Activated CD4-positive, alpha-beta T cell treated with anti-CD3 and anti-CD28 coated beads, Interleukin-2, amount 50 U/mL, for 16 hours (primary cell): ENCODE results near the gene SULT4A1.
"Not testable (repeated sequence)": the region's sequence is repeated elsewhere in the genome, so short reads cannot be mapped to it uniquely, and the experiment has no call there.

ENCODE experiments used
- DNase-seq: peaks from one replicate; pipeline ENCODE4 v3.0.0-alpha.2; 2020

The SULT4A1 gene

DNA sequence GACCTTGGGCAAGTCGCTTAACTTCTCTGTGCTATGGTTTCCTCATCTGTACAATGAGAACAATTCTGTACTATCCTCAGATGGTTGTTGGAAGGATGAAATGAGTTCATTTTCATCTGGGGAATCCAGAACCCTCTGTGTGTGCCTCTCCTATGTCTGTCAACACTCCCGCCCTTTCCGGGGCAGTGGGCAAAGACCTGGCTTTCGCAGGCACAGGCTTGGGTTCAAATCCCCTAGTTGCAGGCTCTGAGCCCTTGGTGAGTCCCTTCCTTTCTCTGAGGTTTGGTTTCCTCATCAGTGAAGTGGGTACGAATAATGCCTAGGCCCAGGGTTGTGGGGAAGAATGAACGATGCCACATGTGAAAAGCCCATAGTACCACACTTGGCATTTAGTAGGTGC is 23.5 kb upstream of the SULT4A1 start:
- no peak for DNase-seq

DNA sequence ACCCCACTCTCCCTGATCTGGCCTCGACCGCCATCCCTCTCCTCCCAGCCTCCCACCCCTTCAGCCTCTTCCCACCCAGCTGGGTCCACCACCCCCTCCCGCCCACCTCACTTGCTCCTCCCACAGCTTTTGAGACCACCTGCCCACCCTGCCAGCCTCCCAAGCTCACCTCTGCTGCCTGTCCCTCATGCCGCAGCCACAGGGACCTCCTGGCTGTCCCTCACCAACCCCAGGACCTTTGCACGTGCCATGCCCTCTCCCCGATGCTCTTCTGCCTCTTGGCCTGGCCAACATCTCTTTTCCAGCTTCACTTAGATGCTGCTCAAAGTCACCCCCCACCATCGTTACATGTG is 23.0 kb upstream of the SULT4A1 start:
- DNase-seq = no peak

DNA sequence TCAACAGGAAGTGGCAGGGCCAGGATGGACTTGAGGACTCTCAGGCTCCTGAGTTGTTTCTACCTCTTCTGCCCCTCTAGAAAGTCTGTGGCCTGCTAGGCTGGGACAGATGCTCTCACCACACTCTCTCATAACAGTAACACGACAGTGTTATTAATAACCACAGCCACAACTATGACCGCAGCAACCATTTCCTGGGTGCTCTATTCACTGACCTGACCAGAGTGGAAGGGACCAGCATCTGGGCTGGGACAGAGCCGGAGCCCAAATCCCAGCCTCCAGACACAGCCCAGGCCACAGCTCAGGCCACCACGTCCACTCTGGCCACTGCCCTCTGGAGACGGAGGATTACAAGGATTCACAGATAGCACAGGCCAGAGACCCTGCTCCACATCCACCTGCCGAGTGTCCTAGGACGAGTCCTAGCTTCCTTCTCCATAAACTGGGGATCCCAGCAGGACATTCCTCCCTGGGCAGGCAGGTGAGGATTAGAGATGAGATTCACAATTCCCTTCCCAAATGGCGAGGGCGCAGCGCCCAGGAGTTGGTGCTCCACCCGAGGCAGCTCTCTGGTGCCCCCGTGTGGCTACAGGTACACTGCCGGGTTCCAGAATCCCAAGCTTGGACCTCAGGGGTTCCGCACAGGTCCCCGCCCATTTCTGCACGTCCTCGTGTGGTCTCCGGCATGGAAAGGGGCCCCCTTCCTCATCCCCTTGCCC is 22.4 kb upstream of the SULT4A1 start:
- DNase-seq = peak; percentile 58

DNA sequence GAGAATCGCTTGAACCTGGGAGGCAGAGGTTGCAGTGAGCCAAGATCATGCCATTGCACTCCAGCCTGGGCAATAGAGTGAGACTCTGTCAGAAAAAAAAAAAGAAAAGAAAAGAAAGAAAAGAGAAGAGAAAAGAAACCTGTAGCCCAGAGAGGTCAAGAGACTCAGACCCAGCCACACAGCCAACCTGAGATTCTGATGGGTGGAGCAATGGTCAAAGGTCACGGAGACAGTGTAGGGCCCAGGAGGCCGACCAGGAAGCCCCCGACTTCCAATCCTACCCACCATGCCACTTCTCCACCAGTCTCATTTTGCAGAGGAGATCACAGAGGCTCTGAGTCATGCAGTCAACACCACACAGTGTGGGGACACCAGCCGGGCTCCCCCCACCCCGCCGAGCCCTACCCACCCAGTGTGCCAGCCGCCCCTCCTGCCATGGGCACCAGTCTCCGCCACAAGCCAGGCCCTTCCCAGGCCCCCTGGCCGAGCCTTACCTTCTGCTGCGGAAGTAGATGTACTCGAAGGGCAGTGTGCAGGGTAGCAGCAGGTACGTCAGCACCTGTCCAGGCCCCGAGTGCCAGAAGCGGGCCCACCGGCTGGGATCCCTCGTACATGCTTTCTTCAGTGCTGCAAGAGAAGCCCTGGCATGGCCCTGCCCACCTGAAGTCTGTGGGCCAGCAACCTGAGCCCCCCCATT is 21.6 kb upstream of the SULT4A1 start:
- no peak for DNase-seq

DNA sequence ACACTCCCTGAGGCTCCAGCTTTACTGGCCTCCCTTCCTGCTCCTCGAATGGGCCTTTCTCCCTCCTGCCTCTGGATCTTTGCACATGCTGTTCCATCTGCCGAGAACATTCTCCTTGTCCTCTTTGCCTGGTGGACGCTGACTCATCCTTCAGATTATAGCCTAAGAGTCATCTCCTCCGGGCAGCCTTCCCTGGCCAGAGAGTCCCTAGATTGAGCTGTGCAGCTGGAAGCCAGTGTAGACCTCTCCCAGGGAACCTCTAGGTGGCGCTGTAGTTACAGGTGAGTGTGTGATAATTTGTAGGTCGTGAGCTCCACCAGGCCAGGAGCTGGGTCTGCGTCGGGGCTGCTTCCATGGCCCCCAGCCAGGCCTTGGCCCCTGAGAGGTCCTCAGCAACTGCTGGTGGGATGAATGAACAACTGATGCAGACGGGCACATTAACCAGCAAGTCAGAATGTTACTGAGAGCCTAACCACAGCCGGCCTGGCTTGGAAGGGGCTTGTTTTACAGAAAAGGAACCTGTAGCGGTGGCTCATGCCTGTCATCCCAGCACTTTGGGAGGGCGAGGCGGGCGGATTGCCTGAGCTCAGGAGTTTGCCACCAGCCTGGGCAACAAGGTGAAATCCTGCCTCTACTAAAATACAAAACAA is 20.8 kb upstream of the SULT4A1 start:
- DNase-seq = peak; percentile 66

DNA sequence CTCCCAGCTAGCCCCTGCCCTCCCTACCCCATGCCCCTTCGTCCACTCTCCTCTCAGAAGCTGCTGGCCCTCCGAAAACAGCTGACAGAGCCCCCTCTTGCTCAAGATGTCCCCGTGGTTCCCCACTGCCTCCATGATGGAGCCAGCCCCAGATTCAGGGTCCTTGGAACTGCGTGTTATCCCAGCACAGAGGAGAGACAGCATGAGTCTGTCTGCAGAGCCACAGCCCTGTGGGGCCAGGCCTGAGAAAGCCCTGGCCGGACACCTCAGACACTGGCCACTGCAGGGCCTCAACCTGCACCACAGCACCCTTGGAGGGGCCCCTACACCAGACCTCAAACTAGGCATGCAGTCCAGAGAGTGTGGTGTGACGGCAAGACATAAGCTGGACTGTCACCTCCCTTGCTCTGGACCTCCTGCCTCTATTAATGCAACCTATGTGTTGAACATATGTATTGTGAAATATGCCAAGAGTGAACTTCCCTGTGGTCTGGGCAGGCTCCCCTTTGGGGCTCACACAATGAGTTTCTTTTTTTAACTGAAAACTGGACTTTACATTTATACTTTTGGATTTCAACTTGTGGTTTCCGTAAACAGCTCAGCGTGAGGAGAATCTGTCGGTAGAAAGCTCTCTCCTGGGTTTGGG is 19.9 kb upstream of the SULT4A1 start:
- no peak for DNase-seq

DNA sequence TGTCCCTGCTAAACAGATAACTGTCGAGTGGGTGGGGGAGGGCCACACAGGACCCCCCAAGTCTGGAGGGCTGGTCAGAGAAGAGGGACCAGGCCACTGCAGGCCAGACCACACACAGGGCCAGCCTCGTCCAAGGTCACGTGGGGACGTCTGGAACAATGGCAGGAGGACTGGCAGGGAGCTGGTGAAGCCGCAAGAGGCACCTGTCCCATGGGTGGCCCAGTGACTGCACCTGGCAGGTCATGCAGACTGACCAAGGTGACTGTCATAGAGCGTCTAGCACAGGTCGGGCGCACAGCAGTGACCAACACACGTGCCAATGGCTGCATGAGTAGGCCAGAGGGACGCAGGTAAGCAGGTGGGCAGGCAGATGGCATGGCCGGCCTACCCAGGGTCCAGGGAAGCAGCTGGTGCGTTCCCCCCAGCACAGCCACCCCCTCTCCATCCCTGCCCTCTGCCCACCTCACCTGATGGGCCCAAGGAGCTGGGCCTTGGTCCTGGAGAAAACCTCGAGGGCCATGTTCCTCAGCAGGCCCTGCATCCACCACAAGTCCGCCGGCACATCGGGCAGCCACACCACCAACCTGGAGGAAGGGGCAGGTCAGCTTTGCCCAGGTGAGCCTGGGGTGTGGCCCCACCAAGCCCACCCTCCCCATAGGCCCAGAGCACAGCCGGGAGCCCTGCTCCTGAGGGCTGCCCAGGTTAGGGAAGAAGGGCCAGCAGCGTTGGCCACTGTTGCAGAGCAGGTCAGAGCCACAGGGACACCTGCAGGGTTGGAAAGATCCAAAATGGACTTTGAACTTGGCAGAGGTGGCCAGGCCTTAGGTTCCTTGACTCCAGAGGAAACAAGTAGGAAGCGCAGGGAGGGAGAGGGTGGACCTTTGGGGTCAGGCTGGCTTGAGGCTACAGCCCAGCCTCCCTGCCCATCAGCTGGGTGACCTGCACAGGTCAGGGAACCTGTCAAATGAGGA is 19.1 kb upstream of the SULT4A1 start:
- DNase-seq = no peak

DNA sequence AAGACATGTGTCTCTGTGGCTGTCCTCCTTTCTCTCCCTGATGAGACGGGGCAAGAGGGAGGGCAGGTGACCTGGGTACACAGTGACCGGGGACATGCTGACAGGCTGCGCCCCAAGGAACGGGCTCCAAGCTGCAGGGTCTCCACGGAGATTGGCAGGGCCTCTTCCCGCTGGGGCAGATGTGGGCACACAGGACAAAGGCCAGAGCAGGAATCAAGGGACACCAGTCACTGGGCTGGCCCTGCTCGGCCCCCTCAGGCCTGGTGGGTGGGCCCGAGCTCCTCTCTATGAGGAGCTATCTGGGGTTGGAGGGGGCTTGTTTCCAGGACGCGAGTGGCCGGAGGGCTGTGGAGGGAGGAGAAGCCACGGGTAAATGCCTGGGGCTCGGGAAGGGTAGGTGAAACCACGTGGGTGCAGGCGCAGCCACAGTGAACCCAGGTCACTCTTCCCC is 18.3 kb upstream of the SULT4A1 start:
- DNase-seq = no peak

DNA sequence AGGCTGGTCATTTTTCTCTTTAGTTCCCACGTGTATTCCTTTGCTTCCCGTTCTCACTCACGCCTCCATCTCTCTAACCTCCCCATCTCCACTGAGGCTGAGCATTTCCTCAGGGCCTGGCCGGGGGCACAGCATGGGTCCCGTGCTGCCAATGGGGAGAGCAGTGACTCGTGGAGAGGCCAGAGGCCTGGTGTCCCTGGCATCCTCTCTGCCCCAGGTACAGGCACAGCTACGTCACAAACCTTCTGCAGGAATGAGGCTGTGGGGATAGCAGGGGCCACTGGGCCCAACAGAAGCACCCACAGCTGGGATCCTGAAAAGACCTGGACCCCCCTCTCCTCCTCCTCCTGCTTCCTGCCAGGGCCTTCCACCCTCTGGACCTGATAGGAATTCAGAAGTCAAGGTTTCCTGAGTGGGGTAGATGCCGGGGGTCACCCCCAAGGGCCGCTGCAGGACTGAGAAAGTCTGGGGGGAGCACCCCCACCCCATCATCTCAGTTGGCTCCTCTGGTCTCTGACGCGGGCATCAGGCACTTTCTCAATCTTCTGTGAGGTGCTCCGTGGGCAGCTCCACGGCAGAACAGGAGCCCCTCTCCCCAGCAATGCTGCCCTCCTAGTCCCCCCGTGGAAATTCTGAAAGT is 17.7 kb upstream of the SULT4A1 start:
- DNase-seq = no peak

DNA sequence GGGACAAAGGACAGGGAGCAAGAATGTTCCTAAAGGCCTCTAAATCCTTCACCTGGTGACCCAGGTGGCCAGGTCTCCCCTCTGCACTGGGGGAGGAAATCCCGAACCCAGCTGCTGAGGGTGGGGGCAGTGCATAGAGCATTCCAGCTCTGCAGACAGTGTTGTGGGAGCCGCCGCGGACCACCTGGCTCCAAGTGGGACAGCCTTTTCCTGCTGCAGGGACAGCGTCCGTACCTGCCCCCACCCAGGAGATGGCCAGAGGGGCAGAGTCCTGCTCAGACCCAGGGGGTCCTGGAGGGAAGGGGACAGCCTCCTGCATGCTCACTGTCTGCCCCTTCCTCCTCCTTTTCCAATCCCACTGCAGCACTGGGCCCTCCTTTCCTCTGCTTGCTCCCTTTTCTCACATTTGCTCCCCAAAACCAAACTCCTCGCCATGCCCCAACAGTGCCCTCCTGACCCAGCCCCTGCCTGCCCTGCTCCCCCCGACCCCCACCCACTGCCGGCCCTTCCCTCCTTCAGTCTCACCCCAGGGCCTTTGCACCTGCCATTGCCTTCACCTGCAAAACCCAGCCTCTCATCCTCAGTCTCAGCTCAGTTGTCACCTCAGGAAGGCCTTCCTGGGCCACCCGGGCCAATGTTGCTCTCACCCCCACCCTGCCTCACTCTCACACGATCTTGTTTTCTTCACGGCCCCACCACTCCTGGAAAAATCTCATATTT is 16.7 kb upstream of the SULT4A1 start:
- no peak for DNase-seq

DNA sequence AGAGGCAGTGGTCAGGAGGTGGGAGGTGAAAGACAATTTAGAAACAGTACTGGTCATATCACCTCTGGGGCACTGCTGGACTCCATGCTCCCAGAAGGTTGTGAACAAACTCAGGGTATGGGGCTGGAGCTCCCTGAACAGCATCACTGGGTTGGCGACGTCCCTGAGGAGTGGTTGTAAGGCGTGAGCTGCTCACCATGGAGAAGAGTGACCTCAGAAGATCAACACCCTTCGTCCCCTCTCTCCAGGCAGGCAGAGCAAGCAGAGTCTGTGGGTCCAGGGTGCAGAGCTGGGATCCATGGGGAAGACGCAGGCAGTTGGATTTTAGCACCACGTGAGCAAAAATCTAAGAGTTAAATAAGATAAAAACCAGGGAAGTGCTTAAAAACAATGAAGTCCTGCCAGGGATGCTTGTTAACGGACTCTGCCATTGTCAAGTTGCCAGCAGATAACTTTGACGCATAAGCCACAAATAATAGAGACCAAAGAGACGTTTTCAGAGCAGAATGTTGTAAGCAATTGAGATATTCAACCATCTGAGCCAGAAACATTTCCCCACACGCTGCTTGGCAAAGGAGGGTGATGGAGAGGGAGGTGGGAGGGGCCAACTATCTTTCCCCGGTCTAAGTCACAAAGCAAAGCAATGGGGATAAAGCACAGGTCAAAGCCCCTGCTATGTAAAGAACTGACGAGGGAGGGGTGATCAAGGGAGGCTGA is 15.9 kb upstream of the SULT4A1 start:
- no peak for DNase-seq

DNA sequence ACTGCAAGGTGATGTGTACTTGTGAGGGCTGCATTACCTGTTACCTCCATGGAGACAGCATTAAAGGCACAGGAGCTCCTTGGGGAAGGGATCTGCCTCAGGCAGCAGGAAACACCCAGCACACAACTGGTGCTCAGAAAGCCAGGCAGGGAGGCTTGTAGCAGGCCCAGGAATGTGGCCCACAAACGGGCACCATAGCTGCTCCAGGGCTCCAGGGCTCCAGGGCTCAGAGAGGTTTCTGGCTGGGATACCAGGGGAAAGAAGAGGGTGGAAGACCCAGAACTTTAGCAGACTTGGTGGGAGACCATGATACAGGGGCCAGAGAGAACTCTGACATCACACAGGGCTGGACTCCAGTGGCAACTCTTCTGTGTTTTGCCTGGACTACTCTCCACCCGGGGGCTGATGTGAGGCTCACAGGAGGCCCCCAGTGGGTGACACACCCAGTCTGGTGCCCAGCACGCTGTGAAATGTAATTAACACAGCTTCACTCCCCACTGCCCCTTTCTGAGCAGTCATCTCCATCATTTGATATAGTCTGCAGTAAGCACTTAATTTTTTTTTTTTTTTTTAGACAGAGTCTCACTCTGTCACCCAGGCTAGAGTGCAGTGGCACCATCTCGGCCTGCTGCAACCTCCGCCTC is 14.7 kb upstream of the SULT4A1 start:
- no peak for DNase-seq

DNA sequence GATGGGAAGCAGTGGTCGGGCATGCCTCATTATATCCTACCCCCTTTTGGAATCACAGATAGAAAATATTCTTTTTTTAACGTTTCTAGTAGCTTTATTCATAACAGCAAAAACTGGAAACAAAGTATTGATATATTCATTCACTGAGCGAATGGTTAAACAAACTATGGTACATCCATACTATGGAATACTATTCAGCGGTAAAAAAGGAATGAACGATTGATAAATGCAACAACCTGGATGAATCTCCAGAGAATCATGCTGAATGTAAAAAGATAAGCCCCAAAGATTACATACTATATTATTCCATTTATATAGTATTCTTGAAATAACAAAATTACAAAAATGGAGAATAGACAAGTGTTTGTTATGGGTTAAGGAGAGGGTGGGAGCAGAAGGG is 7.5 kb upstream of the SULT4A1 start:
- DNase-seq = no peak

DNA sequence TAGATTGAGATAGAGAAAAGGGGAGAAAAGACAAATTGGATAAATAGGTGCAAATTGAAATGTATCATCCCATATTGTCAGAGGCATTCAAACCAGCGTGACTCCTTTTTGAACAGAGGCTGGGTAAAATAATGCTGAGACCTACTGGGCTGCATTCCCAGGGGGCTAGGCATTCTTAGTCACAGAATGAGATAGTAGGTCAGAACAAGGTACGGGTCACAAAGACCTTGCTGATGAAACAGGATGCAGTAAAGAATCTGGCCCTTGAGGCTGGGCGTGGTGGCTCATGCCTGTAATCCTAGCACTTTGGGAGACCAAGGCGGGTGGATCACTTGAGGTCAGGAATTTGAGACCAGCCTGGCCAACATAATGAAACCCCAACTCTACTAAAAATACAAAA is 6.7 kb upstream of the SULT4A1 start:
- not testable (repeated sequence) for DNase-seq

DNA sequence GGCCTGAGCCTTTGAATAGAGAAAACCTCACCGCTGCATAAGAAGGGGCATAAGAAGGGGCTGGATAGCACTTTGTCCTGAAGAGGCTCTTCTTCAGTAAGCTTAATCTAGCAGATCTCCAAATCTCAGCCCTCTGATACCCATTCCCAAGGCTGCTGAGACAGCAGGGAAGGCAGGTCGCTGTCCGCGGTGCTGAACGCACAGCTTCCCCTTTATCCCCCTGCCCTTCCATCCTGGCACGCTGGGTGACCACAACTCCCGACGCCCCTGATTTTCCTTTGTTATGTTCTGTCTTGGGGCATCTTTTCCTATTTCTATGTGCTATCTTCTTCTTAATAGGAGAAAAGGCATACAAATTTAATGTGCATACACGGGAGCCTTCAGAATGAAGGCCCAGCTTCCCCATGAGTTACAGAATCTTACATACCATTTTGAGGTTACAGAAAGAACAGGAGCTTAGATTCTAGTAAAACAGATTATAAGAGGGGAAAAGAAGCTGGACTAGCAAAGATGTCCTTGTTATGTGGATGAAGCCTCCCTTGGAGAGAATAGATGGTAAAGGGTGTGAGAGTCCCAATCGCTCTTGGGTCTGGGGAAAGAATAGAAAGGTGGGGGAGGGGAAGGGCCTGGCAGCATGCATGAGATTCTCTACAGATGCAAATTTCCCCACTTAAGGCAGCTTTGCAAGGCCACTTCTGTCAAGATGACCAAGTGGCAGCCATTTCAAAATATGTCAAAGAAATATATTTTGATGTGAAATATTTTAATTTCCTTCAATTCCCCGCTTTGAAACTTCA is 5.7 kb upstream of the SULT4A1 start:
- no peak for DNase-seq

DNA sequence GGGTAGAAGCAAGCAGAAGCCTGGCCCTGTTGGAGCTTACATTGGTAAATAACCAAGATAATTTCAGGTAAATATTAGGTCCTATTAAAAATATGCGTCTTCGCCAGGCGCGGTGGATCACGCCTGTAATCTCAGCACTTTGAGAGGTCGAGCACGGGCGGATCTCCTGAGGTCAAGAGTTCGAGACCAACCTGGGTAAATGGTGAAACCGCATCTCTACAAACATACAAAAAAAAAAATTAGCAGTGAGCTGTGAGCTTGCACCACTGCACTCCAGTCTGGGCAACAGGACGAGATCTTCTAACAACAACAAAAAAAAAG is 529 bp upstream of the SULT4A1 start:
- DNase-seq = no peak

DNA sequence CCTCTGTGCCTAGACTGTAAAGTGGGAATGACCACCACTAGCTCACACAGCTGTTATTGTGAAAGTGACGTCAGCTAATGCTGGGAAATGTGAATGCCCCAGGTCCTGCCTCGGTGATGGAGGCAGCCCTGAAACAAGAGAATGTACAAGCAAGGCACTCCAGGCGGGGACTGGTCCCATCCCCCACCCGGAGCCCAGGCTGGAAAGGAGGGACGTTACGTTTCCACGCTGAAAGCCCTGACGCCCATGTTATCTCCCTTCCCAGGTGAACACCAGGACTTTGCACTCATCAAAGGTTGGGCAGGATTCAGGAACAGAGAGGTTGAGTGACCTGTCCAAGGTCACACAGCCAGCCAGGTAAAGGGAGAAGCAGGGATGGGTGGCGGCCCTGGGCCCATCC is 784 bp downstream of the SULT4A1 start:
- DNase-seq = no peak

DNA sequence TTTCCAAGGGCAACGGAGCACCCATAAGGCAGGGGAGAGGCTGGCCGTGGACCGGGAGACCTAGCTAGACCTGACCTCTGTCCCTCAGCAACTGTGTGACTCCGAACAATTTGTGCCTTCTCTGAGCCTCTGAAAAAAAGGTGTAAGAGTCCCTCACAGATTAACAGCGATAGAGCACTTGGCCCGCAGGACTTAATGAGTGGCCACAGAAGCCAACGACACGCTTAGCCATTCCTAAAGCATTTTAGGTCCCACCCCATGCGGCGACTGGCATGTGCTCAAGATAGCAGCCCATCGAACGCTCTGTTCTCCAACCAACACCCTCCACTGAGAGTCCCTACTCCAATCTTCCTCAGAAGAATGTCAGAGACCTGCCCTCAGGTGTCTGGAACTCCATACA is 1.5 kb downstream of the SULT4A1 start:
- DNase-seq = no peak

DNA sequence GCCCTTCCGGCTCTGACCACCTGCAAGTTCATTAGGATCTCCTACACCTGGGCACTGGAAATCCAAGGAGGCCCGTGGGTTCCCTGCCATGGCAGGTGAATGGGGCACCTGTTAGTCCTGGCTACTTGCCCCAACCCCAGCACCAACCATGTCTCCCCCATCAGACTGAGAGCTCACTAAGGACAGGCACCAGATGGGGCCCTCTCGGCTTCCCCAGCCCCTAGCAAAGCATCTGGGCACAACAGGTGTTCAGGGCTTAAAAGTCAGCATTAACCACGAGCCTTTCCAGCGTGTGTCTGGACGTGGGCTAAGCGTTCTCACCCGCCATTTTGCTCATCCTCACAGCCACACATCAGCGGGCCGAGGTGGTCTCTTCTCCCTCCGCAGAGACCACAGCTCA is 2.2 kb downstream of the SULT4A1 start:
- DNase-seq = no peak
